OCI-LY1 (cell line): ENCODE data around the gene GJC1.
"Not testable (repeated sequence)": the region's sequence is repeated elsewhere in the genome, so short reads cannot be mapped to it uniquely, and the experiment has no call there.

ENCODE experiments used
- H2AFZ ChIP-seq: fragments of 200-600 bp; sonication (generic), shearing (Covaris generic); 2 replicates; pipeline ENCODE4 v1.6.0; 2014; ENCODE audit warnings: antibody characterized with exemption, mild to moderate bottlenecking, low read length
- H3F3A ChIP-seq: fragments of 200-600 bp; sonication (generic), shearing (Covaris generic); 2 replicates; pipeline ENCODE4 v1.6.0; 2014; ENCODE audit warnings: mild to moderate bottlenecking, antibody characterized with exemption, low read length, moderate library complexity; ENCODE audit not compliant: insufficient read depth
- H3K27ac ChIP-seq: fragments of 200-600 bp; sonication (generic); 2 replicates; pipeline ENCODE4 v1.5.1; 2014; ENCODE audit warnings: low read length, mixed run types, mild to moderate bottlenecking, low read depth; ENCODE audit not compliant: poor library complexity, severe bottlenecking
- H3K27me3 ChIP-seq: fragments of 200-600 bp; sonication (generic); 2 replicates; pipeline ENCODE4 v1.6.0; 2014; ENCODE audit warnings: antibody characterized with exemption, mild to moderate bottlenecking, low read length, moderate library complexity; ENCODE audit not compliant: insufficient read depth
- H3K36me3 ChIP-seq: fragments of 200-600 bp; sonication (generic); 2 replicates; pipeline ENCODE4 v1.6.1; 2014; ENCODE audit warnings: mild to moderate bottlenecking, antibody characterized with exemption, low read length, moderate library complexity, mixed read lengths; ENCODE audit not compliant: insufficient read depth
- H3K4me1 ChIP-seq: fragments of 200-600 bp; sonication (generic); 2 replicates; pipeline ENCODE4 v1.5.1; 2014; ENCODE audit warnings: mild to moderate bottlenecking, low read length, moderate library complexity; ENCODE audit not compliant: insufficient read depth, severe bottlenecking
- H3K4me2 ChIP-seq: fragments of 200-600 bp; sonication (generic), shearing (Covaris generic); 2 replicates; pipeline ENCODE4 v1.6.1; 2014; ENCODE audit warnings: low read length
- H3K4me3 ChIP-seq: fragments of 200-600 bp; sonication (generic); 2 replicates; pipeline ENCODE4 v1.5.1; 2014; ENCODE audit warnings: low read length, low read depth, mild to moderate bottlenecking, mixed read lengths; ENCODE audit not compliant: poor library complexity, severe bottlenecking
- H3K79me2 ChIP-seq: fragments of 200-600 bp; shearing (Covaris generic); 2 replicates; pipeline ENCODE4 v1.6.1; 2016; ENCODE audit warnings: mixed run types, low read length, mixed read lengths; ENCODE audit not compliant: insufficient read depth
- H3K9ac ChIP-seq: fragments of 200-600 bp; sonication (generic), shearing (Covaris generic); 2 replicates; pipeline ENCODE4 v1.6.1; 2014; ENCODE audit warnings: mild to moderate bottlenecking, low read length, mixed read lengths
- H3K9me2 ChIP-seq: fragments of 200-600 bp; sonication (generic), shearing (Covaris generic); 2 replicates; pipeline ENCODE4 v1.6.1; 2014; ENCODE audit warnings: low read depth, mild to moderate bottlenecking, low read length, mixed read lengths
- H3K9me3 ChIP-seq: fragments of 200-600 bp; shearing (Covaris generic); 2 replicates; pipeline ENCODE4 v1.6.1; 2014; ENCODE audit warnings: low read length, mixed read lengths
- H4K20me1 ChIP-seq: fragments of 200-600 bp; sonication (generic), shearing (Covaris generic); 2 replicates; pipeline ENCODE4 v1.6.0; 2016; ENCODE audit warnings: mild to moderate bottlenecking, low read length; ENCODE audit not compliant: insufficient read depth
- CTCF ChIP-seq: fragments of 200-600 bp; sonication (generic), shearing (Covaris generic); IDR thresholded peaks from 2 replicates; pipeline ENCODE4 v1.5.1; 2017; ENCODE audit warnings: mild to moderate bottlenecking, antibody characterized with exemption, low read length, moderate library complexity, mixed read lengths
- EZH2 ChIP-seq: fragments of 200-600 bp; sonication (generic), shearing (Covaris generic); IDR thresholded peaks from 2 replicates; pipeline ENCODE4 v1.8.0; 2017; ENCODE audit warnings: borderline replicate concordance, mixed run types, mild to moderate bottlenecking, antibody characterized with exemption, low read length, moderate library complexity, mixed read lengths

GJC1 gene

GRCh38 chr17:44827863-44828262, 2.2 kb downstream of the GJC1 start:
- Histone ChIP-seq H3F3A (no peaks in the 10 kb centered on the region), H2AFZ (no peak overlapping the region), H3K9ac (peak overlapping the region; percentile 84), H3K4me3 (peak overlapping the region; percentile 84), H3K79me2 (peaks cover 60% of the 10 kb centered on the region), H3K9me3 (no peaks in the 10 kb centered on the region), H3K27me3 (peaks cover 2% of the 10 kb centered on the region; the same call in 1 of the 2 replicates), H4K20me1 (no peaks in the 10 kb centered on the region), H3K4me1 (peaks cover 42% of the 10 kb centered on the region), H3K27ac (peak overlapping the region; percentile 82), H3K4me2 (peak overlapping the region; percentile 74), H3K9me2 (no peaks in the 10 kb centered on the region), H3K36me3 (peaks cover 8% of the 10 kb centered on the region; the same call in 1 of the 2 replicates)
- TF ChIP-seq CTCF (no peak), EZH2 (no peak)

GRCh38 chr17:44826123-44826790, 3.8 kb downstream of the GJC1 start:
- no peaks in the 10 kb centered on the region for H4K20me1 ChIP-seq
- H3K36me3 ChIP-seq = peaks cover 8% of the 10 kb centered on the region
- no peaks in the 10 kb centered on the region for H3K9me3 ChIP-seq
- no peaks in the 10 kb centered on the region for H3K9me2 ChIP-seq
- TF ChIP-seq CTCF (no peak), EZH2 (no peak)
- no peak overlapping the region for H3K9ac ChIP-seq
- no peak overlapping the region; the same call in 1 of the 2 replicates for H3K4me2 ChIP-seq
- peaks cover 73% of the 10 kb centered on the region for H3K79me2 ChIP-seq
- H3K27me3 ChIP-seq = no peaks in the 10 kb centered on the region
- no peaks in the 10 kb centered on the region for H3F3A ChIP-seq
- H3K27ac ChIP-seq = peak overlapping the region; percentile 82
- no peak overlapping the region for H3K4me3 ChIP-seq
- peaks cover 42% of the 10 kb centered on the region for H3K4me1 ChIP-seq
- H2AFZ ChIP-seq = no peak overlapping the region

- H3F3A ChIP-seq, H3K9ac ChIP-seq, H3K9me2 ChIP-seq, H4K20me1 ChIP-seq, H3K27me3 ChIP-seq, H3K9me3 ChIP-seq, H2AFZ ChIP-seq, H3K4me2 ChIP-seq, H3K4me3 ChIP-seq: not testable (repeated sequence)
- Histone ChIP-seq H3K4me1 (peaks cover 34% of the 10 kb centered on the region), H3K79me2 (peaks cover 83% of the 10 kb centered on the region), H3K36me3 (peaks cover 16% of the 10 kb centered on the region), H3K27ac (peak overlapping the region; percentile 82)
These were observed 4.9 kb downstream of the GJC1 start for GRCh38 chr17:44825236-44825635.
